PC-9 (cell line): ENCODE results near the gene FGF12.

Source experiments
- CTCF ChIP-seq: fragments of 200-600 bp; sonication (generic); conservative IDR thresholded peaks from 2 replicates; pipeline ENCODE4 v1.6.1; 2017; ENCODE audit warnings: mixed run types, antibody characterized with exemption, mild to moderate bottlenecking, moderate library complexity
- EZH2 ChIP-seq: fragments of 200-600 bp; sonication (generic); IDR thresholded peaks from 2 replicates; pipeline ENCODE4 v1.8.0; 2017; ENCODE audit warnings: antibody characterized with exemption, low read depth

GRCh38 chr3:192655040-192655439 lies 72.3 kb downstream of the FGF12 start:
- TF ChIP-seq CTCF = no peak
- no peak for TF ChIP-seq EZH2
